Spleen (tissue), 7 donors: ENCODE measurements around the gene ETV6.

Source experiments
- CTCF ChIP-seq, 11 experiments: fragments of 200-600 bp in 7 of 11; fragments of 450-650 bp in 4 of 11; sonication (generic) in 4 of 11; IDR thresholded peaks in 8 of 11; conservative IDR thresholded peaks in 3 of 11; 1 replicate in 7 of 11; 2 replicates in 4 of 11; pipeline versions ENCODE4 v1.4.0 to v1.8.0; 2016 to 2021; ENCODE audit warnings: antibody characterized with exemption in 11 of 11, inconsistent platforms in 4 of 11, mild to moderate bottlenecking in 1 of 11
- POLR2A ChIP-seq, 3 donors: fragments of 450-650 bp; IDR thresholded peaks; one replicate each; pipeline ENCODE4 v1.5.1; 2017; ENCODE audit warnings: antibody characterized with exemption in 3 of 3, mild to moderate bottlenecking in 1 of 3
- donor health status: DM: no; HTN: no; CAD: no; lungs with moderate emphysema.
- donor health status: DM: no; HTN: no; CAD: no.
- donor health status: DM: no; HTN: no; CAD: no.

- TF ChIP-seq CTCF (IDR thresholded peaks at IDR 0.05 in 8 of 11, conservative IDR thresholded peaks at IDR 0.05 in 3 of 11) (no peak), POLR2A (IDR thresholded peaks at IDR 0.05) (no peak)
These were observed 6.7 kb upstream of the ETV6 start for GRCh38 chr12:11642785-11643184.
